Neuron (in vitro differentiated cells): Measurements from ENCODE around the gene SLF2.

ENCODE experiments used
- H2AFZ ChIP-seq: one replicate; pipeline ENCODE4 v1.6.1; 2013; ENCODE audit warnings: low read depth, mild to moderate bottlenecking, inconsistent platforms, low read length, moderate library complexity
- H3K27me3 ChIP-seq: one replicate; pipeline ENCODE4 v1.6.1; 2013; ENCODE audit warnings: low read length; ENCODE audit not compliant: insufficient read depth
- H3K36me3 ChIP-seq: one replicate; pipeline ENCODE4 v1.6.1; 2013; ENCODE audit warnings: low read length; ENCODE audit not compliant: insufficient read depth
- H3K4me1 ChIP-seq: one replicate; pipeline ENCODE4 v1.6.1; 2013; ENCODE audit warnings: low read length; ENCODE audit not compliant: insufficient read depth
- H3K4me3 ChIP-seq: 2 replicates; pipeline ENCODE4 v1.5.1; 2013; ENCODE audit warnings: mild to moderate bottlenecking, low read length, moderate library complexity
- H3K9me3 ChIP-seq: one replicate; pipeline ENCODE4 v1.6.1; 2013; ENCODE audit warnings: low read length

The SLF2 gene

GRCh38 chr10:100998991-100999741 lies 86.4 kb downstream of the SLF2 start:
- Histone ChIP-seq H3K36me3 (peaks cover 15% of the 10 kb centered on the region), H3K27me3 (no peaks in the 10 kb centered on the region), H3K9me3 (no peaks in the 10 kb centered on the region), H3K4me1 (peaks cover 32% of the 10 kb centered on the region), H2AFZ (peak overlapping the region; percentile 7), H3K4me3 (peak overlapping the region; percentile 90)

- H3K9me3 ChIP-seq = no peaks in the 10 kb centered on the region
- peaks cover 32% of the 10 kb centered on the region for H3K4me1 ChIP-seq
- no peaks in the 10 kb centered on the region for H3K27me3 ChIP-seq
- H2AFZ ChIP-seq = peak within 1 kb of the TSS; percentile 7
- H3K4me3 ChIP-seq = peak within 1 kb of the TSS; percentile 90
- H3K36me3 ChIP-seq = peaks cover 19% of the 10 kb centered on the region
These were observed 87.0 kb downstream of the SLF2 start, which contains the start of gene LZTS2 for GRCh38 chr10:100999742-101000126. LZTS2 (plus strand) TSS chr10:100999808; CDS start chr10:101002539, 2,731 bp downstream.

GRCh38 chr10:101000127-101000914 lies 87.6 kb downstream of the SLF2 start:
- peak overlapping the region; percentile 90 for H3K4me3 ChIP-seq
- no peak overlapping the region for H2AFZ ChIP-seq
- H3K9me3 ChIP-seq = no peaks in the 10 kb centered on the region

DNA sequence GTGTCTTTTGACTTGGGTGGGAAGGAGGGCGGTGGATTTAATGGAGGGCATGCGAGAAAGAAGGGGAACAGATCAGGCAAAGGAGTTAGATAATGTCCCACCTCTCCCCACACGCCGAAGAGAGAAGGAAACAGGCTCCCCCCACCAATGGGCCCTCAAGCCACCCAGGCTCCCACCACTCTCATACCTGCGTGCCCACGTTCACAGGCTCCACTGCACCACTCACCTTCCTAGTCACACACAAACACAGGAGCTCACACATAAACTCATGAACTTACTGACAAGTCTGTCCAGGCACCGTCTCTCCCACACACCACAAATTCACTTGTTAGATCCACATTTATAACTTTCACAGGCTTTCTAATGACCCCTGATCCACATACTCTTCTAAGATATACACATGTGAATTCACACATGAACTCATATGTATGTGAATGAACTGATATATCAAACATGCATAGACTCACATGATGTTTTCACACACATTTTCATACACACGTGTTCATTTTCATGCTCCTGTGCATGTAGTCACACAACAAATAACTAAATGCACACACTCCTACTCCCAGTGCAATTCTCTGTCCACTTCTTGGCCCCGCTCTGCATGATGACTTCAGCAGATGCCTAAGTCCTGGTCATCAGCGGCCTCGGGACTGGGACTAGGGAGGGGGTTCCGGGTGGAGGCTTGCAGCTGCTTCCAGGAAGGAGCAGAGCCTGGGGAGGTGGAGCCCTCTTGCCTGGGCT lies 88.3 kb downstream of the SLF2 start:
- Histone ChIP-seq H3K4me3 (peak overlapping the region; percentile 90), H2AFZ (no peak overlapping the region), H3K36me3 (peaks cover 31% of the 10 kb centered on the region), H3K9me3 (no peaks in the 10 kb centered on the region), H3K27me3 (no peaks in the 10 kb centered on the region), H3K4me1 (peaks cover 32% of the 10 kb centered on the region)

More at GRCh38 chr10:101000127-101000914, 87.6 kb downstream of the SLF2 start:
- no peaks in the 10 kb centered on the region for H3K27me3 ChIP-seq
- peaks cover 23% of the 10 kb centered on the region for H3K36me3 ChIP-seq
- H3K4me1 ChIP-seq = peaks cover 32% of the 10 kb centered on the region

- peaks cover 32% of the 10 kb centered on the region for H3K4me1 ChIP-seq
- no peaks in the 10 kb centered on the region for H3K9me3 ChIP-seq
- H3K36me3 ChIP-seq = peaks cover 35% of the 10 kb centered on the region
- H3K4me3 ChIP-seq = peak overlapping the region; percentile 90
- H3K27me3 ChIP-seq = no peaks in the 10 kb centered on the region
- no peak overlapping the region for H2AFZ ChIP-seq
These were observed 88.9 kb downstream of the SLF2 start for GRCh38 chr10:101001659-101002035.

GRCh38 chr10:101002456-101002855 lies 89.7 kb downstream of the SLF2 start:
- Histone ChIP-seq H3K27me3 (no peaks in the 10 kb centered on the region), H3K36me3 (peaks cover 41% of the 10 kb centered on the region), H2AFZ (no peak overlapping the region), H3K4me3 (no peak overlapping the region), H3K9me3 (no peaks in the 10 kb centered on the region), H3K4me1 (peaks cover 32% of the 10 kb centered on the region)

GRCh38 chr10:101003639-101004206 lies 91.0 kb downstream of the SLF2 start:
- H3K4me1 ChIP-seq = peaks cover 19% of the 10 kb centered on the region
- H3K9me3 ChIP-seq = no peaks in the 10 kb centered on the region
- no peak overlapping the region for H2AFZ ChIP-seq
- H3K4me3 ChIP-seq = no peak overlapping the region
- peaks cover 41% of the 10 kb centered on the region for H3K36me3 ChIP-seq
- H3K27me3 ChIP-seq = no peaks in the 10 kb centered on the region

- H3K36me3 ChIP-seq = peaks cover 41% of the 10 kb centered on the region
- H2AFZ ChIP-seq = no peak overlapping the region
- H3K9me3 ChIP-seq = no peaks in the 10 kb centered on the region
- H3K27me3 ChIP-seq = no peaks in the 10 kb centered on the region
- peaks cover 16% of the 10 kb centered on the region for H3K4me1 ChIP-seq
- no peak overlapping the region for H3K4me3 ChIP-seq
These were observed 92.6 kb downstream of the SLF2 start for GRCh38 chr10:101005361-101005760.

GRCh38 chr10:101005869-101006567 lies 93.3 kb downstream of the SLF2 start:
- Histone ChIP-seq H3K9me3 (no peaks in the 10 kb centered on the region), H3K4me3 (no peak overlapping the region), H3K27me3 (no peaks in the 10 kb centered on the region), H3K4me1 (peaks cover 12% of the 10 kb centered on the region), H3K36me3 (peaks cover 41% of the 10 kb centered on the region), H2AFZ (no peak overlapping the region)

- H3K27me3 ChIP-seq = no peaks in the 10 kb centered on the region
- H2AFZ ChIP-seq = no peak overlapping the region
- peaks cover 6% of the 10 kb centered on the region for H3K4me1 ChIP-seq
- no peak overlapping the region for H3K4me3 ChIP-seq
- H3K36me3 ChIP-seq = peaks cover 41% of the 10 kb centered on the region
- no peaks in the 10 kb centered on the region for H3K9me3 ChIP-seq
These were observed 93.9 kb downstream of the SLF2 start for GRCh38 chr10:101006593-101007098.

DNA sequence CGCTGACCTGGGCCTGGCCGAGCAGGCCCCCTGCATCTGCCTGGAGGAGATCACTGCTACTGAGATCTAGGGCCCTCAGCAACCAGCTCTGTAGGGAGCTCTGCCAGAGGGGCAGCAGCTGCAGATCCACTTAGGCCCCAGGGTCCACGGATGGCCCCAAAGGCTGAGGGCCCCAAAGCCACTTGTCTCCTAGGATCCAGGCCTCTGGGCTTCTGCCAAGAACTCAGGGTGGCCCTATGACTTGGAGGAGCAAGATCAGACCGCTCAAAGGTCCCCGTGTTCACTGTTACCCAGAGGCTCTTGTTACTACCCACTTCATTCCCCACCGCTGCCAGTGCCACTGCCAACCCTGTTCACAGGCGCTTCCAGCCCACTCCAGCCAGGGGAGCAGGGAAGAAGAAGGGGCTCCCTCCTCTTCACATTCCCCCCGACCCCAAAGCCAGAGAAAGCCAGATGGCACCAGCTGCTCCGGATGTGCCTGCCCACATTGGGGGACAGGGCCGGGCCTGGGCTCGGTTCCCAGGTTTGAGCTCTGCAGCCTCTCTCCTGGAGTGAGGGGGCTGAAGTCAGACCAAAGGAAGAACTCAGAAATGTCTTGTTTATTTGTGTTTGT lies 94.4 kb downstream of the SLF2 start:
- Histone ChIP-seq H3K4me1 (peaks cover under 1% of the 10 kb centered on the region), H2AFZ (no peak overlapping the region), H3K27me3 (no peaks in the 10 kb centered on the region), H3K4me3 (no peak overlapping the region), H3K36me3 (peaks cover 41% of the 10 kb centered on the region), H3K9me3 (no peaks in the 10 kb centered on the region)
